Measurements from ENCODE around the gene FRMPD1. TPM values are rescaled to one million over a fixed set of nuclear protein-coding genes. Genes with fewer than 3 reads are reported as not detected.

Gene FRMPD1
- total RNA-seq, 2 donors from 2014 or later, result 0.66 to 0.78 TPM

DNA sequence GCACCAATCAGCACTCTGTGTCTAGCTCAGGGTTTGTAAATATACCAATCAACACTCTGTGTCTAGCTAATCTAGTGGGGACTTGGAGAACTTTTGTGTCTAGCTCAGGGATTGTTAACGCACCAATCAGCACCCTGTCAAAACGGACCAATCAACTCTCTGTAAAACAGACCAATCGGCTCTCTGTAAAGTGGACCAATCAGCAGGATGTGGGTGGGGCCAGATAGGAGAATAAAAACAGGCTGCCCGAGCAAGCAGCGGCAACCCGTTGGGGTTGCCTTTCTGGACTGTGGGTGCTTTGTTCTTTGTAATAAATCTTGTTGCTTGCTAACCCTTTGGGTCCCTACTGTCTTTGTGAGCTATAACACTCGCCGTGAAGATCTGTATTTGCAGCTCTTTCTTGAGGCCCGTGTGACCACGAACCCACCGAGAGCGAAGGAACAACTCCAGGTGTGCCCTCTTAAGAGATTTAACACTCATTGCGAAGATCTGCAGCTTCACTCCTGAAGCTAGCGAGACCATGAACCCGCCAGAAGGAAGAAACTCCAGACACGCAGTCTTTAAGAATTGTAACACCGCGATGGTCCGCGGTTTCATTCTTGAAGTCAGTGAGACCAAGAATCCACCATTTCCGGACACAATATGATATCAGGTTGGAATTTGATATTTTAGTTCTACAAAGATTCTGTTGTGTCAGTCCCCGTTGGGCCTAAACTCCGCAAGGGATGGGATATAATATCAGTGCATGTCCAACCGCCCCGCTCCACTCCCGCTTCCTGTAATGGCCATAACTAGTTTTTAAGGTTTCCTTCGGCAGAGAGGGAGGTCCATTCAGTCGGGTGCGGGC, 102.1 kb downstream of the FRMPD1 start:
- no peak for ATAC-seq
- intact Hi-C loops (cut with DNase I), result no loop called here

DNA sequence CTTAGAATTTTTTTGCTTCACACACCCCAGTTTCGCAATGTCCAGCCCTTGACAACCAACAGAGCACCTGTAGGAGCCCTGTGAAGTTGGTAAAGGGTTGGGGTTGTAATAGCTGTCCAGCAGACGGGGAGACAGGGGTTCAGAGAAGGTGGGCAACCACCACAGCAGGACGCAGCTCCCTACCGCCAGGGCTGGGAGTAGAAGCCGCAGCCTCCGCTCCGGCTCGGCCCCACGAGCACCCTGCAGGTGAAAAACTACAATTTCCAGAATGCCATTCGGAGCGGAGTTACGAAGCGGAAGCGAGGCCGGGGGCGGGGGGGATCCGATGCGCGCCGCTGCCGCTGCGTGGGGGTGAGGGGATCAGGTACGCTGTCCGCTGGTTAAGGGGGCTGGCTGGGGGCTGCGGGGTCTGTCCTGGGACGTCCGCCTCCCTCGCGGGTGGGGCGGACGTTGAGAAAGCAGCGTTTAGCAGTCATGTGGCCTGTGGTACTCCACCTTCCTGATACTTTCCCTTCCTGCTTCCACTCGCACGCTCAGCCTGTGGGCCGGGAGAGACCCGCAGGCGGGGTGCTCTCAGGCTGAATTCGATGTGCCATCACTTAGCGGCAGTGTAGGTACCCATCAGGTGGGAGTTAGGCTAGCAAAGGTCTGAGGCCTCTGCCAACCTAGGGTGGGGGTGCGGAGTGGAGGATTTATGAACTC, 102.9 kb downstream of the FRMPD1 start, which contains the start of gene TRMT10B:
Gene TRMT10B, plus strand, starts transcription at position 317 of the 702 bp plus-strand sequence. CDS start 8,127 bp downstream, outside the sequence.
- H3K36me3 ChIP-seq (replicated peaks in 1 of 2; ENCODE audit: insufficient read depth in 1 of 2, low read depth in 2 of 2), result no peaks in the 10 kb centered on the region
- peak within 1 kb of the TSS; percentile 59 to 79 (median 72) for H3K27ac ChIP-seq
- TF ChIP-seq POLR2A (IDR thresholded peaks at IDR 0.05), result peak in 2 of 3 donors; percentile 53 to 54
- TF ChIP-seq, protein P1, sequence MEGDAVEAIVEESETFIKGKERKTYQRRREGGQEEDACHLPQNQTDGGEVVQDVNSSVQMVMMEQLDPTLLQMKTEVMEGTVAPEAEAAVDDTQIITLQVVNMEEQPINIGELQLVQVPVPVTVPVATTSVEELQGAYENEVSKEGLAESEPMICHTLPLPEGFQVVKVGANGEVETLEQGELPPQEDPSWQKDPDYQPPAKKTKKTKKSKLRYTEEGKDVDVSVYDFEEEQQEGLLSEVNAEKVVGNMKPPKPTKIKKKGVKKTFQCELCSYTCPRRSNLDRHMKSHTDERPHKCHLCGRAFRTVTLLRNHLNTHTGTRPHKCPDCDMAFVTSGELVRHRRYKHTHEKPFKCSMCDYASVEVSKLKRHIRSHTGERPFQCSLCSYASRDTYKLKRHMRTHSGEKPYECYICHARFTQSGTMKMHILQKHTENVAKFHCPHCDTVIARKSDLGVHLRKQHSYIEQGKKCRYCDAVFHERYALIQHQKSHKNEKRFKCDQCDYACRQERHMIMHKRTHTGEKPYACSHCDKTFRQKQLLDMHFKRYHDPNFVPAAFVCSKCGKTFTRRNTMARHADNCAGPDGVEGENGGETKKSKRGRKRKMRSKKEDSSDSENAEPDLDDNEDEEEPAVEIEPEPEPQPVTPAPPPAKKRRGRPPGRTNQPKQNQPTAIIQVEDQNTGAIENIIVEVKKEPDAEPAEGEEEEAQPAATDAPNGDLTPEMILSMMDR (IDR thresholded peaks at IDR 0.05), result peak in 3 of 7 experiments; percentile 6 to 26 (median 19)
- ATAC-seq (peak; percentile 90), DNase-seq (peak; percentile 63 to 67 (median 65))
- intact Hi-C loops (cut with DNase I), result no loop called here
- H3K27me3 ChIP-seq, result no peaks in the 10 kb centered on the region
- WGBS, 2 donors, result 3 to 5% methylated on average over 17 to 40 of the region's 40 CpGs
- peak within 1 kb of the TSS; percentile 52 to 81 for H3K4me3 ChIP-seq
- H3K9me3 ChIP-seq, result no peaks in the 10 kb centered on the region
- H3K4me1 ChIP-seq, result peaks cover 12% of the 10 kb centered on the region

More for the DNA sequence above, 102.1 kb downstream of the FRMPD1 start:
- no peaks in the 10 kb centered on the region for H3K27me3 ChIP-seq
- TF ChIP-seq POLR2A (IDR thresholded peaks at IDR 0.05), result no peak
- TF ChIP-seq, protein P1 (IDR thresholded peaks at IDR 0.05), result no peak
- no peaks in the 10 kb centered on the region for H3K36me3 ChIP-seq (replicated peaks in 1 of 2; ENCODE audit: insufficient read depth in 1 of 2, low read depth in 2 of 2)
- WGBS, 2 donors, result 84 to 85% methylated on average over 29 of the region's 29 CpGs
- peaks cover 12% of the 10 kb centered on the region for H3K4me1 ChIP-seq
- peak overlapping the region in 3 of 4 donors; percentile 59 to 79 (median 74) for H3K27ac ChIP-seq
- H3K4me3 ChIP-seq, result no peak overlapping the region
- no peak for DNase-seq
- no peaks in the 10 kb centered on the region for H3K9me3 ChIP-seq

DNA sequence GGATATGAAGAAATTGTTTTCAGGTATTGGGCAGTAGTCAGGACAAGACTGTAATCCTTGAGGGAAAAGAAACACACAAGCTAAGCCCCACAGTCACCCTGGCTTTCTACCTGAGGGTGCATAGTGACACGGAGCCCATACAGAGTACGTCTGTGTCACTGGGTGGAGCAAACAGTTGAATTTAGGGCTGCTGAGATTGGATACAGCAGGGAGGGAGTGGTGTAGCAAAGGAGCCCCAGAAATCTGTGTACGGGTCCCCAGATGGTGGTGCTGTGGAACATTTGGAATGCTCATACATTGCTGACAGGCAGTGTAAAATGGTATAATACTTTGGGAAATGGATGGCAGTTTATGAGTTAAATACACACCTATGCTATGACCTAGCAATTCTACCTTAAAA, 108.0 kb downstream of the FRMPD1 start:
- no peak for TF ChIP-seq POLR2A (IDR thresholded peaks at IDR 0.05)
- TF ChIP-seq, protein P1 (IDR thresholded peaks at IDR 0.05), result no peak
- WGBS, 2 donors, result 95% methylated on average over 3 of the region's 3 CpGs
- intact Hi-C loops (cut with DNase I), result no loop called here
- Histone ChIP-seq H3K4me1 (peaks cover 9% of the 10 kb centered on the region), H3K27ac (no peak overlapping the region), H3K36me3 (replicated peaks in 1 of 2; ENCODE audit: insufficient read depth in 1 of 2, low read depth in 2 of 2) (no peaks in the 10 kb centered on the region), H3K4me3 (no peak overlapping the region), H3K9me3 (no peaks in the 10 kb centered on the region), H3K27me3 (no peaks in the 10 kb centered on the region)
- no peak for DNase-seq
- no peak for ATAC-seq

DNA sequence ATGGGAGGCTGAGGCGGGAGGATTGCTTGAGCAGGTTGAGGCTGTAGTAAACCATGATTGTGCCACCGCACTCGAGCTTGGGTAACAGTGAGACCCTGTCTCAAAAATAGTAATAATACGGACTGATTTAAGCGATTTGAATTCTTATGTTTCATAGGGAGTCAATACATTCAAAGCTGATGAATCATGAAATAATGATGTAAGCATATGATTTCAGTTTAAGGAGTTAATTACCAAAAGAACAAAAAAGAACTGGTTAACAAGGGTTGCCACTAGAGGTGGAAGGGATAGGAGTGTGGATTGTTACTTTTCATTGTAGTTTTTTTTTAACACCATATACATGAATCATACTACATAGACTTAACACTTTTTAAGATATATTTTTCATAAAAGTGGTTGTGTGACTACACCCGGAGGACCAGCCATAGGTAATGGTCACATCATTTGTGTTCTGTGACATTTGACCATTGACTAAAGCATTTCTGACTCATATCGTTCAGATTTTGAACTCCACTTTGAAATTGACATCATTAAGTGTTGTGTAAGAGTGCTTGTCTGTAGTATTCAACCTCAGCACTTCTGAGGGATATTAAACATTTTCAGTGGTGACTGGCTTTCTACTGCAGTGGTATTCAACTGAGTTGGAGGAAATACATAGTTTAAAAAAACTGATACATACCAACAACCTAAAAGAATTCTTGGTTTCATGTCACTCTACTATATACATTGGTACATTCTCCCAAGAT, 109.8 kb downstream of the FRMPD1 start:
- intact Hi-C loops (cut with DNase I), result no loop called here
- WGBS, 2 donors, result 82 to 90% methylated on average over 7 of the region's 7 CpGs
- TF ChIP-seq, protein P1 (IDR thresholded peaks at IDR 0.05), result no peak
- TF ChIP-seq POLR2A (IDR thresholded peaks at IDR 0.05), result no peak

More for the DNA sequence above, 109.8 kb downstream of the FRMPD1 start:
- no peak overlapping the region for H3K4me3 ChIP-seq
- DNase-seq (no peak), ATAC-seq (no peak)
- no peaks in the 10 kb centered on the region for H3K9me3 ChIP-seq
- H3K27me3 ChIP-seq, result no peaks in the 10 kb centered on the region
- no peaks in the 10 kb centered on the region for H3K4me1 ChIP-seq
- no peaks in the 10 kb centered on the region for H3K36me3 ChIP-seq (replicated peaks in 1 of 2; ENCODE audit: insufficient read depth in 1 of 2, low read depth in 2 of 2)
- H3K27ac ChIP-seq, result no peak overlapping the region
